Measurements from ENCODE around the gene EIF3K.
"Not testable (repeated sequence)": the region's sequence is repeated elsewhere in the genome, so short reads cannot be mapped to it uniquely, and the experiment has no call there.

The EIF3K gene

GRCh38 chr19:38577826-38578225 lies 41.2 kb upstream of the EIF3K start:
- no peak for ATAC-seq
- no peak for TF ChIP-seq PATZ1 (CRISPR knock-in tag; IDR thresholded peaks at IDR 0.05; ENCODE audit: borderline replicate concordance)
- TF ChIP-seq TCF4 (CRISPR knock-in tag; IDR thresholded peaks at IDR 0.05; ENCODE audit: borderline replicate concordance): no peak
- no peak for TF ChIP-seq GLIS3 (CRISPR knock-in tag; IDR thresholded peaks at IDR 0.05)
- no peak for TF ChIP-seq TOX (CRISPR knock-in tag; IDR thresholded peaks at IDR 0.05; ENCODE audit: borderline replicate concordance)
- no peak for TF ChIP-seq CREB5 (CRISPR knock-in tag; IDR thresholded peaks at IDR 0.05; ENCODE audit: low read depth)
- TF ChIP-seq ZNF70 (CRISPR knock-in tag; IDR thresholded peaks at IDR 0.05): no peak
- no peak for TF ChIP-seq ZFP30 (CRISPR knock-in tag; IDR thresholded peaks at IDR 0.05)
- no peak for TF ChIP-seq RARB (CRISPR knock-in tag; IDR thresholded peaks at IDR 0.05)
- TF ChIP-seq TSHZ2 (CRISPR knock-in tag; IDR thresholded peaks at IDR 0.05): no peak
- TF ChIP-seq BACH2 (CRISPR knock-in tag; IDR thresholded peaks at IDR 0.05; ENCODE audit: borderline replicate concordance): no peak
- TF ChIP-seq PPARA (CRISPR knock-in tag; IDR thresholded peaks at IDR 0.05; ENCODE audit: borderline replicate concordance): no peak
- no peak for TF ChIP-seq ISL1 (CRISPR knock-in tag; IDR thresholded peaks at IDR 0.05)
- TF ChIP-seq POU6F1 (CRISPR knock-in tag; IDR thresholded peaks at IDR 0.05; ENCODE audit: borderline replicate concordance, low read depth): no peak
- no peak for TF ChIP-seq CSRNP3 (CRISPR knock-in tag; IDR thresholded peaks at IDR 0.05)

GRCh38 chr19:38579304-38579703 lies 39.7 kb upstream of the EIF3K start:
- not testable (repeated sequence) for ATAC-seq

- no peak for TF ChIP-seq SNAI2 (CRISPR knock-in tag; IDR thresholded peaks at IDR 0.05)
- ATAC-seq: no peak
Observed at GRCh38 chr19:38580080-38580479, 38.9 kb upstream of the EIF3K start.

- no peak for ATAC-seq
- TF ChIP-seq ZFP30 (CRISPR knock-in tag; IDR thresholded peaks at IDR 0.05): no peak
- TF ChIP-seq RARB (CRISPR knock-in tag; IDR thresholded peaks at IDR 0.05): no peak
- TF ChIP-seq ESRRG (CRISPR knock-in tag; IDR thresholded peaks at IDR 0.05): no peak
- TF ChIP-seq ISL1 (CRISPR knock-in tag; IDR thresholded peaks at IDR 0.05): no peak
- no peak for TF ChIP-seq TCF4 (CRISPR knock-in tag; IDR thresholded peaks at IDR 0.05; ENCODE audit: borderline replicate concordance)
- TF ChIP-seq GLIS3 (CRISPR knock-in tag; IDR thresholded peaks at IDR 0.05): no peak
Observed at GRCh38 chr19:38583219-38583984, 35.6 kb upstream of the EIF3K start.

- no peak for ATAC-seq
- TF ChIP-seq BACH2 (CRISPR knock-in tag; IDR thresholded peaks at IDR 0.05; ENCODE audit: borderline replicate concordance): no peak
- TF ChIP-seq RARB (CRISPR knock-in tag; IDR thresholded peaks at IDR 0.05): no peak
- no peak for TF ChIP-seq ESRRG (CRISPR knock-in tag; IDR thresholded peaks at IDR 0.05)
- TF ChIP-seq POU6F1 (CRISPR knock-in tag; IDR thresholded peaks at IDR 0.05; ENCODE audit: borderline replicate concordance, low read depth): no peak
- TF ChIP-seq ZC3H10 (CRISPR knock-in tag; IDR thresholded peaks at IDR 0.05): no peak
Observed at GRCh38 chr19:38583985-38584305, 35.0 kb upstream of the EIF3K start.

All from SK-N-SH treated with all-trans-retinoic acid at 6 μM for 48 hours (cell line).